Measurements from ENCODE around the gene TCERG1L.
"Not testable (repeated sequence)": the region's sequence is repeated elsewhere in the genome, so short reads cannot be mapped to it uniquely, and the experiment has no call there.

Gene TCERG1L

DNA sequence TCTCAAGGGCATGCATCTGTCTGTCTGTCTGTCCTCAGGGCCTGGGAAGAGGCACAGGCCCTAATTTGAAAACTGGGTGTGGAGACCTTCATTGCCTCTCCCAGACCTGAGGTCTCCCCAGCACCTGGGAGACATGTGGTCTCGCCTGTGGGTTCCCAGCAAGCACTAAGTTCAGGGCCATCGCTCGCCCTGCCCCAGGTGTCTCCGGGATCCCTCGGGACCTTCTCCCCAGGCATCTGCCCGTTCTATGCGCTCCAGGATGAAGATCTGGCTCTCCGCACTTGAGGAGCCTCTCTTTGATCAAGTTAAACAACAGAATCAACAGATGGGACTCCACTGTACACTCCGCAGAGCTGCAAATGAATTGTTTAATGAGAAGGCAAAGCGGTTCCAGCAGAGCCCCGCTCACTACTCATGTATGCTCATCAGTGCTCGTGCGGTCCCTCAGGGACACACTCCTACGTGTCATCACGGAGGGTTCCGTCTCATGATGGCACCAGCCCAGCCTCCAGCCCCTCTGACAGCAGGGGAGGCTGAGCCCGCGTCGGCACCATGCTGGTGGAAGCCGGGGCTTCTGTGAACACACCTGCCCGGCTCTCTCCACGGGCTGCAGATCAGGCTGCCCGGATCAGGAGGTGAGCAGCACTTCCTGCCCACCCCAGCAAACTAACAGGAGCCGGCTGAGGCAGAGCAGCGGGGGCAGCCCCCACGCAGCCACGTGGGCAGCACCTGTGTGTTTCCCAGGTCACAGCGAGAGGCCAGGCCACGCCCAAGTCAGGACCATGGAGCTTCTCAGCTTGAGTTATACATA, 132.8 kb downstream of the TCERG1L start:
- no peak for DNase-seq (ENCODE audit: low read depth, low spot score)

GRCh38 chr10:131177431-131178327, 133.8 kb downstream of the TCERG1L start:
- H3K4me3 ChIP-seq (ENCODE audit: low read length) = no peak overlapping the region
- no peak for DNase-seq (ENCODE audit: low read depth, low spot score)

More for the DNA sequence above, 132.8 kb downstream of the TCERG1L start:
- no peak overlapping the region for H3K4me3 ChIP-seq (ENCODE audit: low read length)

- no peak for DNase-seq (ENCODE audit: low read depth, low spot score)
- no peak overlapping the region for H3K4me3 ChIP-seq (ENCODE audit: low read length)
Observed at GRCh38 chr10:131176907-131177306, 134.6 kb downstream of the TCERG1L start.

GRCh38 chr10:131176324-131176723, 135.2 kb downstream of the TCERG1L start:
- not testable (repeated sequence) for H3K4me3 ChIP-seq (ENCODE audit: low read length); DNase-seq (ENCODE audit: low read depth, low spot score)

DNA sequence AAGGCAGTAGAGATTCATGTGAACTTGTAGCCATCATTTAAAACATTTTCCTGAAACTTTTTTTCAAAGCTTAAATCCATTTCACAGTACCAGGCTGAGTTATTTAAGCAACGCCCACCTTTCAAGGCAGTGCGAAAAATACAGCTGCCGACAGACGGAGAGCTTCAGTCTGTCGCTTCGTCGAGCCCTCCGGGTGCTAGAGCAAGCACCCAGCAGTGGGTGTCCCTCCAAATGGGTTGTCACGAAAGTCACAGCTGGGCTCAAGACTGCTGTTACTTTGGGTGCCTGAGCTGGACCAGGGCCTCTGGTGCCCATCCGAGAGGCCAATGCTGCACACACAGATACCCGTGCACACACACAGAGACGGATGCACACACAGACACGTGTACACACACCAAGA, 135.6 kb downstream of the TCERG1L start:
- H3K4me3 ChIP-seq (ENCODE audit: low read length) = no peak overlapping the region
- no peak for DNase-seq (ENCODE audit: low read depth, low spot score)

- H3K4me3 ChIP-seq (ENCODE audit: low read length) = no peak overlapping the region
Observed at GRCh38 chr10:131174651-131175540, 136.6 kb downstream of the TCERG1L start.

DNA sequence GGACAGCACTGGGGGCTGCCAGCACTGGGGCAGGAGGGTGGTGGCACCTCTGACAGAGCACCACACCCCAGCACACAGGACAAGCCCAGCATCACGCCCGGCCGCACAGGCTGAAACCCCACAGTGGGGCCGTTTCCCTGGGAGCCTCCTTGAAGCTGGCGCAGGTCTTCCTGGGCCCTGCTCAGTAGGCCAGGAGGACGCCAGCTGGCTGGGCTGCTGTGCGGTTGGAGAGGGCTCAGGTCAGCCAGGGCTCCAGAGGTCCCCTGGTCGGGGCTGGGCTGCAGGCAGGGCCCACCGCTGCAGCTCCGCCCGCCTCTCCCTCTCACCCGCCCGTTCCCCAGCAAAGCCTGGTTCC, 137.3 kb downstream of the TCERG1L start:
- no peak for DNase-seq (ENCODE audit: low read depth, low spot score)
- H3K4me3 ChIP-seq (ENCODE audit: low read length) = no peak overlapping the region

More at GRCh38 chr10:131174651-131175540, 136.6 kb downstream of the TCERG1L start:
- no peak for DNase-seq (ENCODE audit: low read depth, low spot score)

GRCh38 chr10:131173484-131174210, 137.9 kb downstream of the TCERG1L start:
- no peak for DNase-seq (ENCODE audit: low read depth, low spot score)
- H3K4me3 ChIP-seq (ENCODE audit: low read length) = no peak overlapping the region

DNA sequence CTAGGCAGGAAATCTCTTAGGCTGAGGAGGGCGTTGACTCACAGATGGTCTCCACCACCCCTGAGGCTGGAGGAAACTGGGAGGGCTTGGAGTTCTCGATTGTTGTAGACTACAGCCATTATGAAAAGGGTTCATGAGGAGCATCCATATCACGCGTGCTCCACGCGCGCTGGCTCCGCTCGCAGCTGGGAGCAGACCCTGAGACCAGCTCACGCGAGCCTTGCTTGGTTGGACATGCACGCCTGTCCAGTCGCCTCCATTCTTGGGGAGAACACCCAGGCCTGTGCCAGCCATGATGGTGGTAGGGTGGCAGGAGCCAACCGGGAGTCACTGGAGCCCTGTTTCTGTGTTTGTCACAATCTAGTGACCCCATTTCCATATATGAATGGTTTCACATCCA, 139.1 kb downstream of the TCERG1L start:
- DNase-seq (ENCODE audit: low read depth, low spot score) = no peak

DNA sequence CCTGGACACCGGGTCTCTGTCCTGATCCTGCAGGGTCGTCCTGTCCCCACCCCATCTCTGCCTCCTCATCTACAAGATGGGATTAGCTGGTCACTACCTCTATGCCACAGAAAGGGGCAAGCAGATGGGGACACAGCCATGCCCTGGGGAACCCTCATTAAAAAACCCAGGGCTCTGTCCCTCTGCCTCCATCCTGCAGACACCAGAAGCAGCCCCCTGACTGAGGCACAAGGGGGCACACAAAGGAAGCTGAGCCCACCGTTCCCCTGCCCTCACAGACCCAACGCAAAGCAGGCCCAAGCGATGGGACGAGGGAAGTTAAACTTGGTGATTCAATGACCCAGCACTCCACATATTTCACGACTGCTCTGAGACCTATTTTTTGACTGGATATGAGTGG, 142.4 kb downstream of the TCERG1L start:
- no peak overlapping the region for H3K4me3 ChIP-seq (ENCODE audit: low read length)
- no peak for DNase-seq (ENCODE audit: low read depth, low spot score)

More for the DNA sequence above, 139.1 kb downstream of the TCERG1L start:
- H3K4me3 ChIP-seq (ENCODE audit: low read length) = no peak overlapping the region

- no peak for DNase-seq (ENCODE audit: low read depth, low spot score)
Observed at GRCh38 chr10:131168238-131168875, 143.2 kb downstream of the TCERG1L start.

DNA sequence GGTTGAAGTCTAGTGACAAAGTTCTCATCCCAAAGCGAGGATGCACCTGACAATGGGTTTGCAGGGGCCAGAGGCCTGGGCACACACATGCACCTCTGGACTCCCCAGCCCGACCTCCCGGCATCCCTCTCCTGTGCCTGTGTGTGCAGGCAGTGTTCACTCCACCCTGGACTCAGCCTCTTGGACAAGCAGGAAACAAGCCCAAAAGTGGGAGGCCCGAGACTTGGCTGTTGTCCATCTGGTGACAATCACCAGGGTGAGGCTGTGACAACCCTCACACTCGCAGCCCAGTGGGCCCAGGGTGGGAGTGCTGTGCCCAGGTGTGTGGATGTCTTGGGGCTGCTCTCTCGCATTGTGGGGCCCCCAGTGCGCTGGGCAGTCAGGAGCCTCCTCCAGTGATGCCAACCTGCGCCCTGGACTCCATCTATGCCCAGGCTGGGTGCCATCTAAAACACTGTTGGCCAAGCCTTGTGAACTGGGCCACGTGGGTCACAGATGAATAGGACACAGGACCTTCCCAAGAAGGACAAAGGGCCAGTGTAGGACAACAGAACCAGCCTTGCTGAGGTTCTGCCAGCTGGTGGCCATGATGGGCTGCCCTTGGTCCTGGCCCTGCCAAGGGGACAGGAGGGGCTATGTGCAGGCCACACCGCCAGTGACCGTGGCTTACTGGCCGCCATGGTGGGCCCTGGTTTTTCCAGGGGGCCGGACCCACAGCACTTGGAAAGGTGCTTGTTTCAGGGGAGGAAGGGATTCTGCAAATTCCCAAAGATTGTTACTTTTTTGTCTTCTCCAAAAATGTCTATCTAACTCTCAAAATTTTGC, 144.3 kb downstream of the TCERG1L start:
- no peak for DNase-seq (ENCODE audit: low read depth, low spot score)
- no peak overlapping the region for H3K4me3 ChIP-seq (ENCODE audit: low read length)

More at GRCh38 chr10:131168238-131168875, 143.2 kb downstream of the TCERG1L start:
- H3K4me3 ChIP-seq (ENCODE audit: low read length) = no peak overlapping the region

DNA sequence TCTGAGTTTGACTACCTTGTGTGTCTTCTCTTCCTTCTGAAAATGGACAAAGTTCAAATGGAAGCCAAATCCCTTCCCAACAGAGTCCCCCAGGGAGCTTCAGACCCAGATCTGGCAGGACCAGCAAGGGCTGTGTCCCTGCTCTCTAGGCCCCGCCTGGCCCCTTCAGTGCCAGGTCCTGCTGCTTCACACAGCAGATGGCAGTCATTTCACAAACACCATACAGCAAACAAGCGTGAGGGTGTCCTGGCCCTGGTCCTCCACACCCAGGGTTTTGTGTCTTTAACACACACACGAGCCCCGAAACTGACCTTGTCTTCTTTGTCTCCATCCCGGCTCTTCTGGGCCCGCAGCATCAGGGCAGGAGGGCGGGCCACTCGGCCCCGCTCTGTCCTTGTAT, 145.0 kb downstream of the TCERG1L start:
- no peak for DNase-seq (ENCODE audit: low read depth, low spot score)
- H3K4me3 ChIP-seq (ENCODE audit: low read length) = no peak overlapping the region

DNA sequence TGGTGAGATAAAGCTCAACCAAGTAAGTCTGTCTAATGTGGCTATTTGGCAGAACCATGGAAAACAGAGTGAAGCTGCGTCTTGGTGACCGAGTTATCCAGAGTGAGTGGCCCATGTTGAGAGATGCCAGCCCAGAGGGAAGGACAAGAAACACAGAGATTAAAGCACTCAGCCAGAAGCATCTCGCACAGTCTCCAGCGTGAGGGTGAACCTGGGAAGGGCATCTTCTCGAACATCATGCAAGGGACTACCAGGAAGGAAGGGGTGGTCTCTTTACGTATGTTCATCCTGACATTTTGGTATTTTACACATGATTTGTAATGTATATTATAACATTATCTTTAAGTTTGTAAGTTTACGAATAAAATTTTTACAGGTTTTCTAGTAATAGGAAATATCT, 146.4 kb downstream of the TCERG1L start:
- H3K4me3 ChIP-seq (ENCODE audit: low read length) = no peak overlapping the region

DNA sequence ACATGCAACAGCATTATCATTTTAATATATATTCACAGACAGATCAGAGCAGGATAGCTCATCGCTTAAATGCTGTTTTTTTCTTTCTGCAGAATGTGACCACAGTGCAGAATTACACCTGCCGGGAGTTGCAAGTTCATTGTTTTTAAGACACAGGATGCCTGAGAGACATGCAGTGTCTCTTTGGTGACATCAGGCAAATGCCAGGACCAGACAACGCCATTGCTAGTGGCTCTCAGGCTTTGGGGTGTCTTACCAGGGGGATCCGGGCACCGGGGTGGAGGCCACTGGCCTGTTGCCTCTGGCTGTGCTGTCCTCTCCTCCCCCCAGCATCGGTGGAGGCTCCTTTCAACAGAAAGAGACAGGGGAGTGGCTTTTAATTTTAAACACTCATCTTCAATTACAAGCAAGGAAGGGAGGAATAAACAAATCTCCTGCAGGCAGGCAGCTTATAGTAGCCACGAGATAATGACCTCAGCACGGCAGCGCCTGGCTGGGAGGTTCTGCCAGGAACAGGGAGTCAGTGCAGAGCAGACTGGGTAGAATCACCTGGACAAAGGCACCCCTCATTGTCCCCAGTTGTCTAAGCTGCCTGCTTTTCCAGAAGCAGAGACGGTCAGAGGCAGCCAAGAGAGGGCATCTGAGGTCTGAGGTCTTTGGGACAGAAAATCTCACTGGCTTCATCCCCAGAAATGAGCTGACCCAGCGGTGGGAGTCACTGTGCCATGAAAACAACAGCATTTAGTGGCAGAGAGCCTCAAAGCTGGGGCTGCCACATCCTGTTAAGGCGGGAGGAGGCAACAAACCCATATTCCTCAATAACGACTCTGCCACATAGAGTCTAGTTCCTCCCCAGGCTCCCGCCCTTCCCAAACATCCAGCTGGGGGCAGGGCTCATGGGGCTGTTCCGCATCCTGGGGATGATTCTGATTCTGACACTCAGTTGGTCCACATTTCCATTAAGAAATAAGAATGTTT, 148.4 kb downstream of the TCERG1L start:
- peak overlapping the region; percentile 30 for H3K4me3 ChIP-seq (ENCODE audit: low read length)
- peak; percentile 45 for DNase-seq (ENCODE audit: low read depth, low spot score)

More for the DNA sequence above, 146.4 kb downstream of the TCERG1L start:
- DNase-seq (ENCODE audit: low read depth, low spot score) = no peak

- no peak overlapping the region for H3K4me3 ChIP-seq (ENCODE audit: low read length)
- DNase-seq (ENCODE audit: low read depth, low spot score) = no peak
Observed at GRCh38 chr10:131162211-131162610, 149.3 kb downstream of the TCERG1L start.
